ENCODE measurements around the gene MEF2C. TPM values are rescaled to one million over a fixed set of nuclear protein-coding genes. Genes with fewer than 3 reads are reported as not detected.

MEF2C gene
- total and polyA plus RNA-seq, 2 of the 13 experiments (the other 11 are each of a cell fraction or from before 2014, with no cell fraction given), result 0.02 TPM; not detected in 1

GRCh38 chr5:88682131-88682530 lies 200.9 kb downstream of the MEF2C start:
- POLR2A ChIA-PET, result no interaction called here
- Histone ChIP-seq H3K36me3 (replicated peaks in 1 of 2; ENCODE audit: control insufficient read depth in 1 of 2, insufficient read depth in 2 of 2, low read length in 2 of 2) (no peaks in the 10 kb centered on the region), H3K27ac (ENCODE audit: extremely low read length, insufficient read depth, low read length) (no peak overlapping the region), H4K20me1 (ENCODE audit: insufficient read depth, low read length) (no peaks in the 10 kb centered on the region), H3K4me2 (ENCODE audit: low read depth, low read length) (no peak overlapping the region), H3K27me3 (ENCODE audit: control insufficient read depth in 1 of 2, insufficient read depth in 2 of 2, low read length in 2 of 2) (peaks cover 2 to 74% of the 10 kb centered on the region in 2 experiments; a peak in 4 of 5 replicates), H3K9me3 (ENCODE audit: low read length) (no peaks in the 10 kb centered on the region), H3K79me2 (ENCODE audit: insufficient read depth, low read length) (no peaks in the 10 kb centered on the region), H2AFZ (ENCODE audit: low read length) (no peak overlapping the region), H3K9ac (ENCODE audit: insufficient read depth, low read depth, low read length) (no peak overlapping the region), H3K4me3 (replicated peaks in 1 of 3; ENCODE audit: insufficient read depth in 1 of 3, low read depth in 2 of 3, low read length in 3 of 3) (no peak overlapping the region), H3K4me1 (ENCODE audit: insufficient read depth, low read length) (no peaks in the 10 kb centered on the region)
- no TSS peak for BruUV-seq (replicated peaks)
- DNase-seq (ENCODE audit: low spot score) (no peak), ATAC-seq (no peak), FAIRE-seq (no peak)
- intact Hi-C loops (cut with micrococcal nuclease; ENCODE audit: unreplicated experiment) (no loop called here), in situ Hi-C loops (cut with HindIII; ENCODE audit: extremely low pct_ligation_motif_present, low pct_unique_long_range_greater_than_20kb) (loop anchor here (25.0 kb wide), 1 partner anchor 1270 kb away; the partner anchor contains the start of gene CCNH)
- 0% methylated on average over 1 of the region's 1 CpG for WGBS (ENCODE audit: low lambda C conversion rate)
- no peak for TF ChIP-seq RBAK (CRISPR knock-in tag; IDR thresholded peaks at IDR 0.05)
- no peak for TF ChIP-seq RELA (CRISPR knock-in tag; IDR thresholded peaks at IDR 0.05)
- no peak for TF ChIP-seq SNAPC2 (CRISPR knock-in tag; IDR thresholded peaks at IDR 0.05)
- TF ChIP-seq ZNF687 (CRISPR knock-in tag; IDR thresholded peaks at IDR 0.05), result no peak
- TF ChIP-seq ZNF678 (CRISPR knock-in tag; IDR thresholded peaks at IDR 0.05), result no peak
- TF ChIP-seq ZMYM3 (CRISPR knock-in tag; IDR thresholded peaks at IDR 0.05), result no peak
- TF ChIP-seq ADNP (CRISPR knock-in tag; IDR thresholded peaks at IDR 0.05), result no peak
- TF ChIP-seq ZNF276 (CRISPR knock-in tag; IDR thresholded peaks at IDR 0.05; ENCODE audit: low read depth), result no peak
- no peak for TF ChIP-seq ZNF800 (CRISPR knock-in tag; IDR thresholded peaks at IDR 0.05)
- TF ChIP-seq ZMAT5 (CRISPR knock-in tag; IDR thresholded peaks at IDR 0.05; ENCODE audit: borderline replicate concordance, low read depth), result no peak
- TF ChIP-seq SAFB2 (CRISPR knock-in tag; IDR thresholded peaks at IDR 0.05; ENCODE audit: borderline replicate concordance, low read depth), result no peak
- no peak for TF ChIP-seq ZNF143 (CRISPR knock-in tag; IDR thresholded peaks at IDR 0.05)
- no peak for TF ChIP-seq ZMAT3 (CRISPR knock-in tag; conservative IDR thresholded peaks at IDR 0.05)
- TF ChIP-seq ZNF670 (CRISPR knock-in tag; IDR thresholded peaks at IDR 0.05; ENCODE audit: borderline replicate concordance), result no peak
- CTCF ChIA-PET (ENCODE audit: low intra/inter-chr PET ratio, low total read pairs), result interaction anchor here (3.3 kb wide), 1 partner anchor 901 kb away, joined by 28 read pairs; no protein-coding TSS in a partner anchor
